CD4-positive, alpha-beta T cell (primary cell): ENCODE results near the gene C1orf87. TPM values are rescaled to one million over a fixed set of nuclear protein-coding genes. Genes with fewer than 3 reads are reported as not detected.

ENCODE experiments used
- ATAC-seq: fragments of 200-7000 bp; cut with Tn5 transposase; one replicate; pipeline ENCODE4 v1.10.0; 2022; ENCODE audit warnings: mild to moderate bottlenecking; ENCODE audit not compliant: poor library complexity
- CTCF ChIA-PET: fragments of 350-600 bp; sonication (Branson Sonifier 250); formaldehyde crosslinking; loops from one replicate; lab custom pipeline; 2021; ENCODE audit warnings: antibody characterized with exemption, inconsistent platforms; lab: Charles Lee
- POLR2A ChIA-PET: fragments of 350-600 bp; sonication (Branson Sonifier 250); formaldehyde crosslinking; loops from one replicate; lab custom pipeline; 2021; ENCODE audit warnings: antibody characterized with exemption, inconsistent platforms; lab: Charles Lee
- DNase-seq, 14 experiments: peaks; one replicate each; pipeline ENCODE4 v3.0.0-alpha.2; 2013 to 2020; ENCODE audit warnings: mixed read lengths in 2 of 14
- H3K27ac ChIP-seq, 2 donors: one replicate each; pipeline versions ENCODE4 v1.5.1 to v1.7.0; 2013; ENCODE audit warnings: low read length in 2 of 2, low read depth in 1 of 2, mild to moderate bottlenecking in 1 of 2
- H3K27me3 ChIP-seq, 2 experiments: 1 replicate in 1 of 2; 2 replicates in 1 of 2; pipeline versions ENCODE4 v1.6.1 to v1.7.0; 2013; ENCODE audit warnings: low read length in 2 of 2, control low read depth in 1 of 2, mild to moderate bottlenecking in 1 of 2, moderate library complexity in 1 of 2; ENCODE audit not compliant: insufficient read depth in 2 of 2, control insufficient read depth in 1 of 2
- H3K36me3 ChIP-seq: one replicate; pipeline ENCODE4 v1.6.1; 2013; ENCODE audit warnings: low read length, control low read depth; ENCODE audit not compliant: insufficient read depth
- H3K4me1 ChIP-seq: one replicate; pipeline ENCODE4 v1.6.1; 2013; ENCODE audit warnings: low read length, control low read depth; ENCODE audit not compliant: insufficient read depth
- H3K4me3 ChIP-seq: one replicate; pipeline ENCODE4 v1.5.1; 2013; ENCODE audit warnings: mild to moderate bottlenecking, low read length, moderate library complexity
- H3K9me3 ChIP-seq, 2 experiments: 1 replicate in 1 of 2; 2 replicates in 1 of 2; pipeline versions ENCODE4 v1.6.1 to v1.7.0; 2013; ENCODE audit warnings: low read length in 2 of 2, mild to moderate bottlenecking in 2 of 2, control low read depth in 1 of 2, moderate library complexity in 1 of 2; ENCODE audit not compliant: control insufficient read depth in 1 of 2, insufficient read depth in 1 of 2
- H3K27ac Mint-ChIP-seq: one replicate; pipeline ENCODE4 v1.8.0; 2020; ENCODE audit warnings: mixed read lengths
- H3K27me3 Mint-ChIP-seq: one replicate; pipeline ENCODE4 v1.8.0; 2021; ENCODE audit warnings: mixed read lengths
- H3K36me3 Mint-ChIP-seq: one replicate; pipeline ENCODE4 v1.8.0; 2021; ENCODE audit warnings: low read depth, mixed read lengths
- H3K4me1 Mint-ChIP-seq: one replicate; pipeline ENCODE4 v1.8.0; 2021; ENCODE audit warnings: low read depth, mixed read lengths
- H3K4me3 Mint-ChIP-seq: one replicate; pipeline ENCODE4 v1.8.0; 2020; ENCODE audit warnings: mild to moderate bottlenecking, mixed read lengths
- H3K9me3 Mint-ChIP-seq: one replicate; pipeline ENCODE4 v1.8.0; 2020; ENCODE audit warnings: mixed read lengths
- CTCF ChIP-seq: fragments of 200-600 bp; IDR thresholded peaks from one replicate; pipeline ENCODE4 v1.8.0; 2022; ENCODE audit warnings: antibody characterized with exemption, mild to moderate bottlenecking
- intact Hi-C, 2 experiments: fragments of 100-400 bp; cut with DNase I in 1 of 2; cut with micrococcal nuclease in 1 of 2; formaldehyde crosslinking; loops; one replicate each; pipeline versions ENCODE4 v1.15.1 to v1.9.0; 2023 to 2025; cut with DNase I, micrococcal nuclease
- total RNA-seq, 174 experiments: library from RNA in 2 of 174; stranded (reverse) in 2 of 174; gene quantifications; one replicate each; pipeline ENCODE4 v1.2.3 and lab custom pipeline; 2021 to 2026

The C1orf87 gene
- total RNA-seq, 2 experiments from 2014 or later = not detected

DNA sequence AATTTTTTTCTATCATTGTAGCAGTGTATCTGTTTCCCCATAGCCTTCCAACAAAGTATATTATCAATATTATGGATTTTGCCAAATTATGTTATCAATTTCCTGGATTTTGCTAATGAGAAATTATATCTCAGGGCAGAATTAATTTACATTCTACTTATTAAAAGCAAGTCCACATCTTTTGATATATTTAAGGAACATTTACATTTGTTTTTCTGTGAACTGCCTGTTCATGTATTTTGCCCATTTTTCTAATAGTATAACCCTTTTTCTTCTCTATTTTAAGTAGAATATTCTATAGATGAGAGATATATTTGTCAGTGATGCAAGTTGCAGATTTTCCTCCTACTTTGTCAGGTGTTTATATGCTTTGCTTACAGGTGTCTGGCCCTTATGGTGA is 24.4 kb downstream of the C1orf87 start:
- Mint-ChIP-seq H3K27me3 (no peaks in the 10 kb centered on the region), H3K4me1 (no peaks in the 10 kb centered on the region), H3K27ac (no peak overlapping the region), H3K36me3 (no peaks in the 10 kb centered on the region), H3K9me3 (peaks cover 2% of the 10 kb centered on the region), H3K4me3 (no peak overlapping the region)
- no peak overlapping the region for H3K4me3 ChIP-seq
- H3K27me3 ChIP-seq = peaks cover 0 to 3% of the 10 kb centered on the region in 2 experiments
- peaks cover 0 to 4% of the 10 kb centered on the region in 2 experiments for H3K9me3 ChIP-seq
- POLR2A ChIA-PET = no interaction called here
- CTCF ChIA-PET = no interaction called here
- H3K27ac ChIP-seq = no peak overlapping the region
- DNase-seq (no peak), ATAC-seq (no peak)
- TF ChIP-seq CTCF = no peak
- intact Hi-C loops = no loop called here
- no peaks in the 10 kb centered on the region for H3K4me1 ChIP-seq
- no peaks in the 10 kb centered on the region for H3K36me3 ChIP-seq

DNA sequence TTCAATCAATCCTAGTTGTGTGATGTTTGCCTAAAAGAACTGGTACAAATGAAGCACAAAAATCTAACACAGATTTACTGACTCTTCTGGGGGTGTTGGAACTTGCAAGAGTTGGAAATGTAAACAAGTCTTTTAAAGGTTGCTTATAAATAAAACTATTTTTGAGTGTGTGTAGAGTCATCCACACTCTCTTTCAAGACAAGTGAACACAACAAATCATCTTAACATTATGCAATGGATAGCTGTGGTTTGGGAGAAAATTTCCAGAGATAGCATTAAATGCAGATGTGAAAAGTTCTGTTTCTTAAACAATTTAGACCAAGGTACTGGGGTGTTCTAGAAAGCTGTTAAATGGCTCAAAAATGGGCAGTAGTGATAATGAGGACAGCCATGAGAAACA is 28.7 kb downstream of the C1orf87 start:
- intact Hi-C loops = no loop called here
- CTCF ChIA-PET = no interaction called here
- no peak overlapping the region for H3K27ac ChIP-seq
- Mint-ChIP-seq H3K4me3 (no peak overlapping the region), H3K36me3 (no peaks in the 10 kb centered on the region), H3K27me3 (no peaks in the 10 kb centered on the region), H3K9me3 (peaks cover 2% of the 10 kb centered on the region), H3K27ac (no peak overlapping the region), H3K4me1 (no peaks in the 10 kb centered on the region)
- H3K4me1 ChIP-seq = no peaks in the 10 kb centered on the region
- no peak overlapping the region for H3K4me3 ChIP-seq
- DNase-seq (no peak), ATAC-seq (no peak)
- POLR2A ChIA-PET = no interaction called here
- no peak for TF ChIP-seq CTCF
- H3K36me3 ChIP-seq = no peaks in the 10 kb centered on the region
- peaks cover 0 to 3% of the 10 kb centered on the region in 2 experiments for H3K27me3 ChIP-seq
- no peaks in the 10 kb centered on the region for H3K9me3 ChIP-seq

GRCh38 chr1:60041783-60042182 is 31.8 kb downstream of the C1orf87 start:
- no peaks in the 10 kb centered on the region for H3K36me3 Mint-ChIP-seq
- H3K27ac ChIP-seq = no peak overlapping the region
- no peaks in the 10 kb centered on the region for H3K27me3 Mint-ChIP-seq
- no peak overlapping the region for H3K4me3 Mint-ChIP-seq
- no peaks in the 10 kb centered on the region for H3K36me3 ChIP-seq
- H3K4me1 Mint-ChIP-seq = no peaks in the 10 kb centered on the region
- H3K4me1 ChIP-seq = no peaks in the 10 kb centered on the region
- ChIA-PET CTCF (no interaction called here), POLR2A (no interaction called here)
- H3K27ac Mint-ChIP-seq = no peak overlapping the region
- H3K4me3 ChIP-seq = no peak overlapping the region
- TF ChIP-seq CTCF = no peak
- DNase-seq = no peak
- H3K9me3 ChIP-seq = no peaks in the 10 kb centered on the region
- no peaks in the 10 kb centered on the region for H3K9me3 Mint-ChIP-seq
- H3K27me3 ChIP-seq = no peaks in the 10 kb centered on the region
- intact Hi-C loops = no loop called here
- no peak for ATAC-seq
